ENCODE results near the gene STXBP2.

- TF ChIP-seq, protein P1, sequence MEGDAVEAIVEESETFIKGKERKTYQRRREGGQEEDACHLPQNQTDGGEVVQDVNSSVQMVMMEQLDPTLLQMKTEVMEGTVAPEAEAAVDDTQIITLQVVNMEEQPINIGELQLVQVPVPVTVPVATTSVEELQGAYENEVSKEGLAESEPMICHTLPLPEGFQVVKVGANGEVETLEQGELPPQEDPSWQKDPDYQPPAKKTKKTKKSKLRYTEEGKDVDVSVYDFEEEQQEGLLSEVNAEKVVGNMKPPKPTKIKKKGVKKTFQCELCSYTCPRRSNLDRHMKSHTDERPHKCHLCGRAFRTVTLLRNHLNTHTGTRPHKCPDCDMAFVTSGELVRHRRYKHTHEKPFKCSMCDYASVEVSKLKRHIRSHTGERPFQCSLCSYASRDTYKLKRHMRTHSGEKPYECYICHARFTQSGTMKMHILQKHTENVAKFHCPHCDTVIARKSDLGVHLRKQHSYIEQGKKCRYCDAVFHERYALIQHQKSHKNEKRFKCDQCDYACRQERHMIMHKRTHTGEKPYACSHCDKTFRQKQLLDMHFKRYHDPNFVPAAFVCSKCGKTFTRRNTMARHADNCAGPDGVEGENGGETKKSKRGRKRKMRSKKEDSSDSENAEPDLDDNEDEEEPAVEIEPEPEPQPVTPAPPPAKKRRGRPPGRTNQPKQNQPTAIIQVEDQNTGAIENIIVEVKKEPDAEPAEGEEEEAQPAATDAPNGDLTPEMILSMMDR (IDR thresholded peaks at IDR 0.05) = no peak
- TF ChIP-seq POLR2AphosphoS5 (IDR thresholded peaks at IDR 0.05; ENCODE audit: insufficient read depth in 1 of 2, low read depth in 1 of 2) = no peak
- TF ChIP-seq POLR2A (IDR thresholded peaks at IDR 0.05) = no peak
Measured at GRCh38 chr19:7647156-7647555, 10.2 kb downstream of the STXBP2 start.
